Esophagus (tissue), 2 donors: ENCODE measurements around the gene CBFA2T3. TPM values are rescaled to one million over a fixed set of nuclear protein-coding genes. Genes with fewer than 3 reads are reported as not detected.

Source experiments
- H3K27ac ChIP-seq, 2 donors: one replicate each; pipeline ENCODE4 v1.5.1; 2013; ENCODE audit warnings: low read depth in 2 of 2, mild to moderate bottlenecking in 2 of 2, inconsistent platforms in 1 of 2, low read length in 1 of 2, moderate library complexity in 1 of 2
- H3K27me3 ChIP-seq, 2 donors: one replicate each; pipeline ENCODE4 v1.6.1; 2013; ENCODE audit warnings: low read length in 2 of 2, control low read depth in 1 of 2, mild to moderate bottlenecking in 1 of 2; ENCODE audit not compliant: insufficient read depth in 2 of 2, control insufficient read depth in 1 of 2
- H3K36me3 ChIP-seq, 2 donors: one replicate each; pipeline ENCODE4 v1.6.1; 2013; ENCODE audit warnings: low read length in 1 of 2; ENCODE audit not compliant: control insufficient read depth in 2 of 2, insufficient read depth in 2 of 2
- H3K4me1 ChIP-seq, 2 donors: one replicate each; pipeline ENCODE4 v1.6.1; 2013; ENCODE audit warnings: low read length in 1 of 2; ENCODE audit not compliant: control insufficient read depth in 2 of 2, insufficient read depth in 2 of 2
- H3K4me3 ChIP-seq, 2 donors: one replicate each; pipeline ENCODE4 v1.5.1; 2013; ENCODE audit warnings: low read length in 2 of 2, mild to moderate bottlenecking in 2 of 2, low read depth in 1 of 2, moderate library complexity in 1 of 2
- H3K9me3 ChIP-seq, 2 donors: one replicate each; pipeline ENCODE4 v1.6.1; 2013; ENCODE audit warnings: mild to moderate bottlenecking in 2 of 2, low read depth in 1 of 2, low read length in 1 of 2, moderate library complexity in 1 of 2; ENCODE audit not compliant: control insufficient read depth in 2 of 2, insufficient read depth in 1 of 2
- WGBS, 2 donors: extraction: QIAGEN DNeasy Blood & Tissue Kit; methylation state at CpG; one replicate each; pipeline ENCODE4 v1.1.7; 2013; 5-methylcytosine and 5-hydroxymethylcytosine counted together
- polyA plus RNA-seq, 2 donors: library from polyadenylated mRNA; stranded (reverse); fragments of 200-250 nt; gene quantifications; one replicate each; pipeline ENCODE4 v1.2.3, GENCODE V29; 2013
- donor health status: healthy with polysubstance abuse.
- donor health status: Bipolar disorder and iron deficiency.

Gene CBFA2T3
- polyA plus RNA-seq, 2 donors: 0.93 to 1.4 TPM

GRCh38 chr16:88881007-88881615 lies 95.9 kb downstream of the CBFA2T3 start:
- peaks cover 0 to 5% of the 10 kb centered on the region in 2 donors for H3K9me3 ChIP-seq
- peaks cover 0 to 11% of the 10 kb centered on the region in 2 donors for H3K36me3 ChIP-seq
- H3K4me1 ChIP-seq: peaks cover 0 to 32% of the 10 kb centered on the region in 2 donors
- no peak overlapping the region for H3K27ac ChIP-seq
- WGBS, 2 donors: 39 to 45% methylated on average over 44 to 46 of the region's 46 CpGs
- no peaks in the 10 kb centered on the region for H3K27me3 ChIP-seq
- peak overlapping the region; percentile 9 to 12 for H3K4me3 ChIP-seq

- WGBS, 2 donors: 60 to 61% methylated on average over 36 of the region's 36 CpGs
- peak overlapping the region in 1 of 2 donors; percentile 9 for H3K4me3 ChIP-seq
Measured at GRCh38 chr16:88880226-88881006, 96.6 kb downstream of the CBFA2T3 start.

GRCh38 chr16:88879788-88880055 lies 97.3 kb downstream of the CBFA2T3 start:
- Histone ChIP-seq H3K27ac (no peak overlapping the region), H3K4me3 (no peak overlapping the region), H3K4me1 (peaks cover 0 to 32% of the 10 kb centered on the region in 2 donors), H3K36me3 (peaks cover 0 to 11% of the 10 kb centered on the region in 2 donors), H3K9me3 (peaks cover 0 to 5% of the 10 kb centered on the region in 2 donors), H3K27me3 (no peaks in the 10 kb centered on the region)
- WGBS, 2 donors: 58 to 71% methylated on average over 11 of the region's 11 CpGs

More at GRCh38 chr16:88880226-88881006, 96.6 kb downstream of the CBFA2T3 start:
- Histone ChIP-seq H3K27ac (no peak overlapping the region), H3K27me3 (no peaks in the 10 kb centered on the region), H3K4me1 (peaks cover 0 to 32% of the 10 kb centered on the region in 2 donors), H3K36me3 (peaks cover 0 to 11% of the 10 kb centered on the region in 2 donors), H3K9me3 (peaks cover 0 to 5% of the 10 kb centered on the region in 2 donors)

- 77 to 87% methylated on average over 45 of the region's 45 CpGs for WGBS, 2 donors
- Histone ChIP-seq H3K27me3 (no peaks in the 10 kb centered on the region), H3K36me3 (peaks cover 0 to 8% of the 10 kb centered on the region in 2 donors), H3K9me3 (peaks cover 0 to 5% of the 10 kb centered on the region in 2 donors), H3K4me3 (no peak overlapping the region), H3K27ac (no peak overlapping the region), H3K4me1 (peaks cover 0 to 32% of the 10 kb centered on the region in 2 donors)
Measured at GRCh38 chr16:88878967-88879787, 97.8 kb downstream of the CBFA2T3 start.

GRCh38 chr16:88878356-88878755 lies 98.7 kb downstream of the CBFA2T3 start:
- 95 to 97% methylated on average over 16 to 20 of the region's 20 CpGs for WGBS, 2 donors
- H3K4me3 ChIP-seq: no peak overlapping the region
- H3K27ac ChIP-seq: no peak overlapping the region
- H3K9me3 ChIP-seq: peaks cover 0 to 5% of the 10 kb centered on the region in 2 donors
- peaks cover 0 to 8% of the 10 kb centered on the region in 2 donors for H3K36me3 ChIP-seq
- H3K27me3 ChIP-seq: no peaks in the 10 kb centered on the region
- H3K4me1 ChIP-seq: peaks cover 0 to 32% of the 10 kb centered on the region in 2 donors

GRCh38 chr16:88877564-88878289 lies 99.3 kb downstream of the CBFA2T3 start:
- Histone ChIP-seq H3K27me3 (no peaks in the 10 kb centered on the region), H3K36me3 (peaks cover 0 to 8% of the 10 kb centered on the region in 2 donors), H3K27ac (no peak overlapping the region), H3K9me3 (peaks cover 0 to 5% of the 10 kb centered on the region in 2 donors), H3K4me1 (peaks cover 0 to 28% of the 10 kb centered on the region in 2 donors), H3K4me3 (no peak overlapping the region)
- WGBS, 2 donors: 81 to 85% methylated on average over 20 of the region's 20 CpGs

- 76 to 82% methylated on average over 26 to 33 of the region's 33 CpGs for WGBS, 2 donors
Measured at GRCh38 chr16:88876942-88877526, 100.0 kb downstream of the CBFA2T3 start.

GRCh38 chr16:88875703-88876234 lies 101.2 kb downstream of the CBFA2T3 start:
- no peak overlapping the region for H3K4me3 ChIP-seq
- H3K27ac ChIP-seq: no peak overlapping the region
- H3K9me3 ChIP-seq: no peaks in the 10 kb centered on the region
- 94% methylated on average over 22 of the region's 22 CpGs for WGBS, 2 donors
- H3K27me3 ChIP-seq: no peaks in the 10 kb centered on the region
- peaks cover 0 to 14% of the 10 kb centered on the region in 2 donors for H3K4me1 ChIP-seq
- H3K36me3 ChIP-seq: peaks cover 0 to 6% of the 10 kb centered on the region in 2 donors

More at GRCh38 chr16:88876942-88877526, 100.0 kb downstream of the CBFA2T3 start:
- no peak overlapping the region for H3K4me3 ChIP-seq
- H3K27me3 ChIP-seq: no peaks in the 10 kb centered on the region
- peaks cover 0 to 21% of the 10 kb centered on the region in 2 donors for H3K4me1 ChIP-seq
- H3K36me3 ChIP-seq: peaks cover 0 to 6% of the 10 kb centered on the region in 2 donors
- no peaks in the 10 kb centered on the region for H3K9me3 ChIP-seq
- H3K27ac ChIP-seq: no peak overlapping the region
